Measurements from ENCODE around the gene FBXO41. TPM values are rescaled to one million over a fixed set of nuclear protein-coding genes. Genes with fewer than 3 reads are reported as not detected.

Gene FBXO41
- polyA plus RNA-seq, 1 donor from 2014 or later = 6.0 TPM

GRCh38 chr2:73258913-73259215 is 25.4 kb downstream of the FBXO41 start:
- no peak for TF ChIP-seq EZH2 (IDR thresholded peaks at IDR 0.05; ENCODE audit: borderline replicate concordance, insufficient read depth, low read length, poor library complexity, severe bottlenecking)
- TF ChIP-seq REST (IDR thresholded peaks at IDR 0.05; ENCODE audit: borderline replicate concordance) = no peak
- no peak for TF ChIP-seq SMC3 (conservative IDR thresholded peaks at IDR 0.05; ENCODE audit: poor library complexity)
- no peak for TF ChIP-seq POLR2AphosphoS5 (IDR thresholded peaks at IDR 0.05)
- no peak for TF ChIP-seq CTCF (IDR thresholded peaks at IDR 0.05; ENCODE audit: poor library complexity, severe bottlenecking)
- TF ChIP-seq TAF1 (IDR thresholded peaks at IDR 0.05; ENCODE audit: low read depth) = no peak
- no peak for TF ChIP-seq RAD21 (conservative IDR thresholded peaks at IDR 0.05)
- no peak for TF ChIP-seq EP300 (conservative IDR thresholded peaks at IDR 0.05; ENCODE audit: poor library complexity, severe bottlenecking)

GRCh38 chr2:73258186-73258912 is 25.9 kb downstream of the FBXO41 start:
- Histone ChIP-seq H3K9me2 (ENCODE audit: insufficient read depth, low read length) (no peaks in the 10 kb centered on the region), H3K4me2 (ENCODE audit: low read length) (no peak overlapping the region), H3K9me3 (ENCODE audit: low read length) (no peaks in the 10 kb centered on the region), H3K4me3 (ENCODE audit: low read length) (no peak overlapping the region), H3K27ac (ENCODE audit: low read length) (no peak overlapping the region), H4K20me1 (ENCODE audit: insufficient read depth) (no peaks in the 10 kb centered on the region), H2AFZ (ENCODE audit: low read depth, low read length) (no peak overlapping the region), H3K9ac (ENCODE audit: low read length) (no peak overlapping the region), H3K27me3 (ENCODE audit: insufficient read depth, low read depth, low read length) (no peaks in the 10 kb centered on the region), H3K79me2 (replicated peaks; ENCODE audit: insufficient read depth, low read length) (no peaks in the 10 kb centered on the region), H3K36me3 (ENCODE audit: insufficient read depth, low read length) (peaks cover 4% of the 10 kb centered on the region), H3F3A (ENCODE audit: insufficient read depth, low read length, poor library complexity, severe bottlenecking) (no peaks in the 10 kb centered on the region)
- TF ChIP-seq MXI1 (conservative IDR thresholded peaks at IDR 0.05; ENCODE audit: poor library complexity, severe bottlenecking) (no peak), EZH2 (IDR thresholded peaks at IDR 0.05; ENCODE audit: borderline replicate concordance, insufficient read depth, low read length, poor library complexity, severe bottlenecking) (no peak), RAD21 (conservative IDR thresholded peaks at IDR 0.05) (no peak), POLR2AphosphoS5 (IDR thresholded peaks at IDR 0.05) (no peak), REST (IDR thresholded peaks at IDR 0.05; ENCODE audit: borderline replicate concordance) (no peak), SMC3 (conservative IDR thresholded peaks at IDR 0.05; ENCODE audit: poor library complexity) (no peak), CTCF (IDR thresholded peaks at IDR 0.05; ENCODE audit: poor library complexity, severe bottlenecking) (no peak), TAF1 (IDR thresholded peaks at IDR 0.05; ENCODE audit: low read depth) (no peak), EP300 (conservative IDR thresholded peaks at IDR 0.05; ENCODE audit: poor library complexity, severe bottlenecking) (no peak)

More at GRCh38 chr2:73258913-73259215, 25.4 kb downstream of the FBXO41 start:
- Histone ChIP-seq H3K9me2 (ENCODE audit: insufficient read depth, low read length) (no peaks in the 10 kb centered on the region), H2AFZ (ENCODE audit: low read depth, low read length) (no peak overlapping the region), H3F3A (ENCODE audit: insufficient read depth, low read length, poor library complexity, severe bottlenecking) (no peaks in the 10 kb centered on the region), H3K4me2 (ENCODE audit: low read length) (no peak overlapping the region), H3K9ac (ENCODE audit: low read length) (no peak overlapping the region), H3K9me3 (ENCODE audit: low read length) (no peaks in the 10 kb centered on the region), H3K27ac (ENCODE audit: low read length) (no peak overlapping the region), H3K4me3 (ENCODE audit: low read length) (no peak overlapping the region), H3K36me3 (ENCODE audit: insufficient read depth, low read length) (peaks cover 4% of the 10 kb centered on the region), H3K79me2 (replicated peaks; ENCODE audit: insufficient read depth, low read length) (no peaks in the 10 kb centered on the region), H3K27me3 (ENCODE audit: insufficient read depth, low read depth, low read length) (no peaks in the 10 kb centered on the region), H4K20me1 (ENCODE audit: insufficient read depth) (no peaks in the 10 kb centered on the region)

All from neural cell (in vitro differentiated cells).